Measurements from ENCODE around the gene MTR. TPM values are rescaled to one million over a fixed set of nuclear protein-coding genes. Genes with fewer than 3 reads are reported as not detected.

Gene MTR
- total RNA-seq, 1 experiment from 2014 or later = 19.4 TPM

DNA sequence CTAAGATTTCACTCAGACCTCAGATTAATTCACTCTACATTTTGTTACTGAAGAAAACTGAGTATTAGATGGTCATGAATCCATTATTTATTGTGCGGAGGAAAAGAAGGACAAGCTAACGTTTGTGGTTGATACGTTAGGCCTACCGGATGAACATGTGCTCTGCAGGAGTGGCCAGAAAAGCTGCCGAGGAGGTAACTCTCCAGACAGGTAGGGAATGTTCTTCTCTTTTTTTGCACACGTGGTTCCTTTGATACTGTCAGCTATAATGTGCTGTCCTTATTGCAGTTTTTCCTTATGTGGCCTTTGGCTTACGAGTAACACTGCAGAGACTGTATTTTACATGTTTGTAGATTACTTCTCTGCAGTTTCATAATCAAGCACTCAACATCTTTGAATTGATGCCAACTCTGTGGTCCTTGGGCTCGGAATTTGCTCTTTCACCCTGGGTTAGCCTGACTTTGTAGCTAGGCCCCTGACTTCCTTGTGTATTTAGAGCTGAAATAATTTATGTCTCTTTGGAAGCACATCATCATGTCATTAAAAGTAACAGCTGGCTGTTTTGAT is 13.6 kb downstream of the MTR start:
- Histone ChIP-seq H2AFZ (ENCODE audit: low read length) (no peak overlapping the region), H4K20me1 (ENCODE audit: insufficient read depth, low read depth, low read length) (no peaks in the 10 kb centered on the region), H3K36me3 (ENCODE audit: insufficient read depth, low read length) (peaks cover 82% of the 10 kb centered on the region)

DNA sequence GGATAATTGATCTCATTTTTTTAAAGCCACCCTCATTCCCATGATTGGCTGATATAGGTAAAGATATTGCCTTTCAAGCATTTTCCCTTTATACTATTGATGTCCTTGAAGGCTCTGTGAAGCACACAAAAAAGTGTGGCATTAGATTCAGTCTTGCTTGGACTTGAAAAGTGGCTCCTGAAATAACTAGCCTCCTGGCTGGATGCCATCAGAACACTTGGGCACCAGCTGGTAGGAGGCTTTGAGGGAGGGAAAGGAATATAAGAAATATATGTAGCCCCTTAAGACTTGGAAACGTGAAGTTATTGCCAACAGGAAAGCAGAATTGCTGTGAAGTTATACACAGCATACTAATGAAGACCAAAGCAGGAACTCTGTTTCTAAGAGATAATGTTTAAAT is 14.1 kb downstream of the MTR start:
- Histone ChIP-seq H3K4me3 (ENCODE audit: low read length) (no peak overlapping the region), H4K20me1 (ENCODE audit: insufficient read depth, low read depth, low read length) (no peaks in the 10 kb centered on the region), H3K9me2 (replicated peaks; ENCODE audit: insufficient read depth, low read length) (no peaks in the 10 kb centered on the region), H3K36me3 (ENCODE audit: insufficient read depth, low read length) (peaks cover 82% of the 10 kb centered on the region), H3K79me2 (ENCODE audit: low read length) (peaks cover 71% of the 10 kb centered on the region), H2AFZ (ENCODE audit: low read length) (no peak overlapping the region), H3K27me3 (ENCODE audit: low read length) (no peaks in the 10 kb centered on the region), H3K9ac (ENCODE audit: low read length) (no peak overlapping the region), H3K9me3 (ENCODE audit: low read length) (no peaks in the 10 kb centered on the region), H3K4me1 (ENCODE audit: low read length) (no peaks in the 10 kb centered on the region), H3K27ac (ENCODE audit: low read length) (no peak overlapping the region), H3K4me2 (ENCODE audit: low read depth, low read length, poor library complexity, severe bottlenecking) (no peak overlapping the region)
- DNase-seq = no peak

More for the DNA sequence above, 13.6 kb downstream of the MTR start:
- Histone ChIP-seq H3K4me2 (ENCODE audit: low read depth, low read length, poor library complexity, severe bottlenecking) (no peak overlapping the region), H3K27me3 (ENCODE audit: low read length) (no peaks in the 10 kb centered on the region), H3K9me3 (ENCODE audit: low read length) (no peaks in the 10 kb centered on the region), H3K79me2 (ENCODE audit: low read length) (peaks cover 71% of the 10 kb centered on the region), H3K9me2 (replicated peaks; ENCODE audit: insufficient read depth, low read length) (no peaks in the 10 kb centered on the region), H3K4me1 (ENCODE audit: low read length) (no peaks in the 10 kb centered on the region), H3K27ac (ENCODE audit: low read length) (no peak overlapping the region), H3K9ac (ENCODE audit: low read length) (no peak overlapping the region), H3K4me3 (ENCODE audit: low read length) (no peak overlapping the region)
- no peak for DNase-seq

DNA sequence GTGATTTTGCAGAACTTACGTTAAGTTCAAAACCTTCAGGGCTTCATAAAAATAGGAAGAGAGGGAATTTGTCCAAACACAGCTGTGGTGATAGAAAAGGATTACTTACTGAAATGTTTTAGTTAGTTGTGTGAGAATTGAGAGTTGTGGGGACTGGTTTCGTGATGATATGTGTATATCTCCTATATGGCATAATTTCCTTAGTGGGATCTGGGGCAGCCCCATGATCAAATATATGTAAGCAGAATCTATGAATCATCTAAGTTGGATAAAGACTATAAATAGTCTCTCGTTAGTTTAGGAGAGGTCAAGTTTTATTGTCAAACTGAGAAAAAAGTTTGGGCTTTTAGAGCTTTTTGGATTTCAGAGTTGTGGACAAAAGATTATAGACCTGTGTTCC is 14.9 kb downstream of the MTR start:
- H3K27ac ChIP-seq (ENCODE audit: low read length) = no peak overlapping the region
- no peak overlapping the region for H2AFZ ChIP-seq (ENCODE audit: low read length)
- no peak for DNase-seq

DNA sequence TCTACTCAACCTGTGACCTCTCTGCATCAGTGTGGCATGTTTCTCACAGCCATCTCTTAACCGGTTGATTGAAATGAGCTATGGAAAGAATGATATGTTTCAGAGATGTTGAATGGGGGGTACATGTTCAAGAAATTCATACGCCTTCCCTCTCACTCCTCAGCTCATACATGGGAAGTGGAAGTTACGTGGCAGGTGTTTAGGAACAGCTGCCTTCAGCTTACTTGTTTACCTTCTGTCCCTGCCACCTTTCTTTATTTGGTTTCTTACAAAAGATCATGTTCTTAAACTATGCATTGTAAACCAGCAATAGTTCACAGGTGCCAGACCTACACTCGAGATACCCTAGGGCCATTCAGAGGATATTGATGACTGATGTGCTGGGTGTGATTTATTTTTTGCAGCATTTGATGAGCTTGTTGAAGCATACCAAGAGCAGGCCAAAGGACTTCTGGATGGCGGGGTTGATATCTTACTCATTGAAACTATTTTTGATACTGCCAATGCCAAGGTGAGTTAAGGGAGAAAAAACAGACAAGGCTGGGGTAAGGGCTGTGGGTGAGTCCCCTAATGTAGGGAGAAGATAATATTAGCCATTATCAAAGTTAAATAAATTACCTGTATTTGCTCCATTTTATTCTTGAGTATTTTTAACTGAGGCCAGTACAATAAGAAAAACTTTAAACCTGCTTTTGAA is 17.4 kb downstream of the MTR start:
- Histone ChIP-seq H3K79me2 (ENCODE audit: low read length) (peaks cover 55% of the 10 kb centered on the region), H3K27me3 (ENCODE audit: low read length) (no peaks in the 10 kb centered on the region), H3K9me3 (ENCODE audit: low read length) (no peaks in the 10 kb centered on the region), H2AFZ (ENCODE audit: low read length) (no peak overlapping the region), H3K4me2 (ENCODE audit: low read depth, low read length, poor library complexity, severe bottlenecking) (no peak overlapping the region), H4K20me1 (ENCODE audit: insufficient read depth, low read depth, low read length) (no peaks in the 10 kb centered on the region), H3K4me1 (ENCODE audit: low read length) (peaks cover 16% of the 10 kb centered on the region), H3K9me2 (replicated peaks; ENCODE audit: insufficient read depth, low read length) (no peaks in the 10 kb centered on the region), H3K36me3 (ENCODE audit: insufficient read depth, low read length) (peaks cover 81% of the 10 kb centered on the region), H3K4me3 (ENCODE audit: low read length) (no peak overlapping the region), H3K27ac (ENCODE audit: low read length) (no peak overlapping the region), H3K9ac (ENCODE audit: low read length) (no peak overlapping the region)
- DNase-seq = no peak

More for the DNA sequence above, 14.9 kb downstream of the MTR start:
- Histone ChIP-seq H3K4me2 (ENCODE audit: low read depth, low read length, poor library complexity, severe bottlenecking) (no peak overlapping the region), H3K9me3 (ENCODE audit: low read length) (no peaks in the 10 kb centered on the region), H3K4me1 (ENCODE audit: low read length) (peaks cover 8% of the 10 kb centered on the region), H3K4me3 (ENCODE audit: low read length) (no peak overlapping the region), H4K20me1 (ENCODE audit: insufficient read depth, low read depth, low read length) (no peaks in the 10 kb centered on the region), H3K9me2 (replicated peaks; ENCODE audit: insufficient read depth, low read length) (no peaks in the 10 kb centered on the region), H3K79me2 (ENCODE audit: low read length) (peaks cover 66% of the 10 kb centered on the region), H3K36me3 (ENCODE audit: insufficient read depth, low read length) (peaks cover 83% of the 10 kb centered on the region), H3K27me3 (ENCODE audit: low read length) (no peaks in the 10 kb centered on the region), H3K9ac (ENCODE audit: low read length) (no peak overlapping the region)

DNA sequence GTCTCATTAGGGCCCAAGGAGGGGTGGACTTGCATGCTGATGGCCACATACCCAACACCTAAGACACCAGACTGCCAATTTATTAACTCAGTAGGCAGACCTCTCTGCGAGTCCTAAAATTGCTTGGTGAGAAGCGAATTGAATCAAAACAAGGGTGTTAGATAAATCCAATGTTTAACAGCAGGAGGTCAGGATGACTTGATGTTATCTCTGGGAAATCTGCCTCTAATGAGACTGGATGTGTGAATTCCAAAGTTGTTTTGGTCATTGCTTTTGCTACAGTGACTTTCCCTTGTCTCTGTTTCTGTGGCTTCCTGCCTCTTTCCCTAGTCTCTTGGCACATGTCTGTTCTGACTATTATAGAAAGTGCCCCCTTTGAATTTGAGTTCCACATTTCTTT is 20.8 kb downstream of the MTR start:
- Histone ChIP-seq H3K27me3 (ENCODE audit: low read length) (no peaks in the 10 kb centered on the region), H3K4me2 (ENCODE audit: low read depth, low read length, poor library complexity, severe bottlenecking) (no peak overlapping the region), H3K27ac (ENCODE audit: low read length) (no peak overlapping the region), H3K9ac (ENCODE audit: low read length) (no peak overlapping the region), H4K20me1 (ENCODE audit: insufficient read depth, low read depth, low read length) (no peaks in the 10 kb centered on the region), H3K9me2 (replicated peaks; ENCODE audit: insufficient read depth, low read length) (no peaks in the 10 kb centered on the region), H3K4me3 (ENCODE audit: low read length) (no peak overlapping the region), H3K79me2 (ENCODE audit: low read length) (peaks cover 52% of the 10 kb centered on the region), H3K36me3 (ENCODE audit: insufficient read depth, low read length) (peaks cover 57% of the 10 kb centered on the region), H3K9me3 (ENCODE audit: low read length) (no peaks in the 10 kb centered on the region), H2AFZ (ENCODE audit: low read length) (no peak overlapping the region), H3K4me1 (ENCODE audit: low read length) (peaks cover 21% of the 10 kb centered on the region)
- no peak for DNase-seq

DNA sequence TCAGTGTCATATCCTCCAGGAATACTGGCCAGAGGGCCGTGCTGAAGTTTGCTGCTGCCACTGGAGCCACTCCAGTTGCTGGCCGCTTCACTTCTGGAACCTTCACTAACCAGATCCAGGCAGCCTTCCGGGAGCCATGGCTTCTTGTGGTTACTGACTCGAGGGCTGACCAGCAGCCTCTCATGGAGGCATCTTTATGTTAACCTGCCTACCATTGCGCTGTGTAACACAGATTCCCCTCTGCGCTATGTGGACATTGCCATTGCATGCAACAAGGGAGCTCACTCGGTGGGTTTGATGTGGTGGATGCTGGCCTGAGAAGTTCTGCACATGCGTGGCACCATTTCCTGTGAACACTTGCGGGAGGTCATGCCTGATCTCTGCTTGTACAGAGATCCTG is 24.8 kb downstream of the MTR start:
- Histone ChIP-seq H3K9me3 (ENCODE audit: low read length) (no peaks in the 10 kb centered on the region), H4K20me1 (ENCODE audit: insufficient read depth, low read depth, low read length) (no peaks in the 10 kb centered on the region; the same call in 1 of the 2 replicates), H3K4me3 (ENCODE audit: low read length) (no peak overlapping the region), H3K9ac (ENCODE audit: low read length) (no peak overlapping the region), H3K27me3 (ENCODE audit: low read length) (no peaks in the 10 kb centered on the region), H2AFZ (ENCODE audit: low read length) (no peak overlapping the region), H3K27ac (ENCODE audit: low read length) (no peak overlapping the region), H3K9me2 (replicated peaks; ENCODE audit: insufficient read depth, low read length) (no peaks in the 10 kb centered on the region), H3K36me3 (ENCODE audit: insufficient read depth, low read length) (peaks cover 46% of the 10 kb centered on the region), H3K4me1 (ENCODE audit: low read length) (peaks cover 18% of the 10 kb centered on the region), H3K4me2 (ENCODE audit: low read depth, low read length, poor library complexity, severe bottlenecking) (no peak overlapping the region), H3K79me2 (ENCODE audit: low read length) (peaks cover 63% of the 10 kb centered on the region)
- no peak for DNase-seq

DNA sequence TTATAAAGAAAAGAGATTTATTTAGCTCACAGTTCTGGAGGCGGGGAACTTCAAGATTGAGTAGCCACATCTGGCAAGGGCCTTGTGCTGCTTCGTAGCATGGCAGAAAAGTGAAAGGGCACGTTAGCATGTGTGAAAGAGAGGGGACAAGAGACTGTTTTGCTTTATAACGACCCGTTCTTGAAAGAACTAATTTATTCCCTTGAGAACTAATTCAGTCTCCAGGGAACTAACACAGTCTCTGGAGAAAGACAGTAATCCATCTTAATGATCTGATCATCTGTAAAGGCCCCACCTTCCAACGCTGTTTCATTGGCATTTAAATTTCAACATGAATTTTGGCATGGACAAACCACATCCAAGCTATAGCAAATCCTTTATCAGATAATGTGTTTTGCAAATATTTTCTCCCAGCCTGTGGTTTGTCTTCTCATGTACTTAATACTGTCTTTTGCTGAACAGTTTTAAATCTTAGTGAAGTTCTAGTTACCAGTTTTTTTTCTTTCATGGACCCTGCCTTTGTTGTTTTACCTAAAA is 26.1 kb downstream of the MTR start:
- Histone ChIP-seq H3K27ac (ENCODE audit: low read length) (no peak overlapping the region), H3K9me3 (ENCODE audit: low read length) (no peaks in the 10 kb centered on the region), H3K9me2 (replicated peaks; ENCODE audit: insufficient read depth, low read length) (no peaks in the 10 kb centered on the region), H3K4me2 (ENCODE audit: low read depth, low read length, poor library complexity, severe bottlenecking) (no peak overlapping the region), H3K9ac (ENCODE audit: low read length) (no peak overlapping the region), H3K27me3 (ENCODE audit: low read length) (no peaks in the 10 kb centered on the region), H3K79me2 (ENCODE audit: low read length) (peaks cover 57% of the 10 kb centered on the region), H3K4me1 (ENCODE audit: low read length) (peaks cover 8% of the 10 kb centered on the region; the same call in 1 of the 2 replicates), H3K4me3 (ENCODE audit: low read length) (no peak overlapping the region), H2AFZ (ENCODE audit: low read length) (no peak overlapping the region), H3K36me3 (ENCODE audit: insufficient read depth, low read length) (peaks cover 41% of the 10 kb centered on the region), H4K20me1 (ENCODE audit: insufficient read depth, low read depth, low read length) (no peaks in the 10 kb centered on the region; the same call in 1 of the 2 replicates)
- no peak for DNase-seq

DNA sequence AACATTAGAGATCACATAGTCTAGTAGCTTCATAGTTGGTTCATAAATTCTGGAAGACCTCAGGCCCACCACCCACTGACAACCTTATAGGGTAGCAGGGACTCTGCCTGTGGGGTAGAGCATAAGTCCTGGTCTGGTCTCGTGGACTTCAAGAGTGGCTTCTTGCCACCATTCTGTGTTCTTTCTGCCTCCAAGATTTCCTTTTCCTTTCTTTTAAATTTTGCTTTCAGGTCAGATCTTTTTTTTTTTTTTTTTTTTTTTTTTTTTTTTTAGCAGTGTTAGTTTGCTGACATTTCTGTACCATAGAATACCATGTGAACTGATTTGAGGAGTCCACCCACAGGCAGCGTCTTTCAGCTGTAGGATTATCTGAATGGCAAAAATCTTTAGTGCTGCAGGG is 28.5 kb downstream of the MTR start:
- DNase-seq = no peak
- Histone ChIP-seq H3K27ac (ENCODE audit: low read length) (no peak overlapping the region), H3K4me1 (ENCODE audit: low read length) (peaks cover 8% of the 10 kb centered on the region; the same call in 1 of the 2 replicates), H3K9ac (ENCODE audit: low read length) (no peak overlapping the region), H3K79me2 (ENCODE audit: low read length) (peaks cover 40% of the 10 kb centered on the region), H3K9me3 (ENCODE audit: low read length) (no peaks in the 10 kb centered on the region), H3K4me3 (ENCODE audit: low read length) (no peak overlapping the region), H3K36me3 (ENCODE audit: insufficient read depth, low read length) (peaks cover 45% of the 10 kb centered on the region), H3K4me2 (ENCODE audit: low read depth, low read length, poor library complexity, severe bottlenecking) (no peak overlapping the region), H2AFZ (ENCODE audit: low read length) (no peak overlapping the region), H4K20me1 (ENCODE audit: insufficient read depth, low read depth, low read length) (no peaks in the 10 kb centered on the region; the same call in 1 of the 2 replicates), H3K9me2 (replicated peaks; ENCODE audit: insufficient read depth, low read length) (no peaks in the 10 kb centered on the region), H3K27me3 (ENCODE audit: low read length) (no peaks in the 10 kb centered on the region)
